C4-2B (cell line): ENCODE data around the gene NR1H4.

Source experiments
- CTCF ChIP-seq: fragments of 450-650 bp; conservative IDR thresholded peaks from 2 replicates; pipeline ENCODE4 v1.5.1; 2017; ENCODE audit warnings: mild to moderate bottlenecking
- ZFX ChIP-seq: fragments of 450-650 bp; IDR thresholded peaks from 2 replicates; pipeline ENCODE4 v1.6.1; 2017

GRCh38 chr12:100572184-100572583 is 98.5 kb downstream of the NR1H4 start:
- TF ChIP-seq CTCF (no peak), ZFX (no peak)
